Neural cell (in vitro differentiated cells): ENCODE results near the gene SDF4. TPM values are rescaled to one million over a fixed set of nuclear protein-coding genes. Genes with fewer than 3 reads are reported as not detected.

ENCODE experiments used
- H2AFZ ChIP-seq: fragments of 200-600, 300-800 bp; sonication (generic), shearing (Covaris generic); 2 replicates; pipeline ENCODE4 v1.6.0; 2014; ENCODE audit warnings: low read depth, mild to moderate bottlenecking, antibody characterized with exemption, low read length, moderate library complexity
- H3F3A ChIP-seq: fragments of 200-600 bp; shearing (Covaris generic); 2 replicates; pipeline ENCODE4 v1.6.1; 2016; ENCODE audit warnings: mild to moderate bottlenecking, moderate library complexity, mixed read lengths, antibody characterized with exemption, low read length; ENCODE audit not compliant: insufficient read depth, poor library complexity, severe bottlenecking
- H3K27ac ChIP-seq: fragments of 200-600, 300-800 bp; sonication (generic), shearing (Covaris generic); 2 replicates; pipeline ENCODE4 v1.5.1; 2014; ENCODE audit warnings: mild to moderate bottlenecking, low read length, moderate library complexity
- H3K27me3 ChIP-seq: fragments of 300-800, 200-600 bp; sonication (generic), shearing (Covaris generic); 2 replicates; pipeline ENCODE4 v1.6.0; 2014; ENCODE audit warnings: mild to moderate bottlenecking, low read depth, low read length, moderate library complexity; ENCODE audit not compliant: insufficient read depth
- H3K36me3 ChIP-seq: fragments of 300-800, 200-600 bp; sonication (generic), shearing (Covaris generic); 2 replicates; pipeline ENCODE4 v1.5.1; 2014; ENCODE audit warnings: mild to moderate bottlenecking, antibody characterized with exemption, low read length, moderate library complexity; ENCODE audit not compliant: insufficient read depth
- H3K4me2 ChIP-seq: fragments of 300-800, 200-600 bp; sonication (generic), shearing (Covaris generic); 2 replicates; pipeline ENCODE4 v1.6.0; 2014; ENCODE audit warnings: mild to moderate bottlenecking, low read length
- H3K4me3 ChIP-seq: fragments of 300-800, 200-600 bp; sonication (generic), shearing (Covaris generic); 2 replicates; pipeline ENCODE4 v1.5.1; 2014; ENCODE audit warnings: mild to moderate bottlenecking, low read length, moderate library complexity
- H3K79me2 ChIP-seq: fragments of 200-600 bp; shearing (Covaris generic); replicated peaks from 2 replicates; pipeline ENCODE4 v1.6.0; 2014; ENCODE audit warnings: mild to moderate bottlenecking, low read length, moderate library complexity; ENCODE audit not compliant: insufficient read depth
- H3K9ac ChIP-seq: fragments of 300-800, 200-600 bp; sonication (generic), shearing (Covaris generic); 2 replicates; pipeline ENCODE4 v1.6.1; 2016; ENCODE audit warnings: mild to moderate bottlenecking, low read length, mixed read lengths
- H3K9me2 ChIP-seq: fragments of 200-600 bp; shearing (Covaris generic); 2 replicates; pipeline ENCODE4 v1.6.1; 2016; ENCODE audit warnings: mild to moderate bottlenecking, low read length, mixed read lengths; ENCODE audit not compliant: insufficient read depth
- H3K9me3 ChIP-seq: fragments of 200-600, 300-800 bp; sonication (generic), shearing (Covaris generic); 2 replicates; pipeline ENCODE4 v1.6.1; 2016; ENCODE audit warnings: mild to moderate bottlenecking, mixed run types, low read length, moderate library complexity, mixed read lengths
- H4K20me1 ChIP-seq: fragments of 200-600 bp; shearing (Covaris generic); 2 replicates; pipeline ENCODE4 v1.6.1; 2016; ENCODE audit warnings: mild to moderate bottlenecking, mixed run types; ENCODE audit not compliant: insufficient read depth
- EP300 ChIP-seq: fragments of 450-650 bp; conservative IDR thresholded peaks from 2 replicates; pipeline ENCODE4 v1.6.1; 2014; ENCODE audit warnings: antibody characterized with exemption, mild to moderate bottlenecking, moderate library complexity; ENCODE audit not compliant: poor library complexity, severe bottlenecking
- EZH2 ChIP-seq: fragments of 200-600, 300-800 bp; shearing (Covaris generic), sonication (generic); IDR thresholded peaks from 2 replicates; pipeline ENCODE4 v1.6.1; 2014; ENCODE audit warnings: antibody characterized with exemption, low read length, borderline replicate concordance, mild to moderate bottlenecking; ENCODE audit not compliant: insufficient read depth, poor library complexity, severe bottlenecking
- MXI1 ChIP-seq: fragments of 450-650 bp; conservative IDR thresholded peaks from 2 replicates; pipeline ENCODE4 v1.6.1; 2014; ENCODE audit warnings: antibody characterized with exemption, mild to moderate bottlenecking; ENCODE audit not compliant: poor library complexity, severe bottlenecking
- POLR2AphosphoS5 ChIP-seq: IDR thresholded peaks from 2 replicates; pipeline ENCODE4 v1.6.1; 2012
- RAD21 ChIP-seq: fragments of 450-650 bp; conservative IDR thresholded peaks from 2 replicates; pipeline ENCODE4 v1.6.1; 2014; ENCODE audit warnings: antibody characterized with exemption, mild to moderate bottlenecking, moderate library complexity
- SMC3 ChIP-seq: fragments of 450-650 bp; conservative IDR thresholded peaks from 2 replicates; pipeline ENCODE4 v1.6.1; 2014; ENCODE audit warnings: antibody characterized with exemption, mild to moderate bottlenecking, moderate library complexity; ENCODE audit not compliant: poor library complexity
- TAF1 ChIP-seq: IDR thresholded peaks from 2 replicates; pipeline ENCODE4 v1.6.1; 2012; ENCODE audit warnings: low read depth
- polyA plus RNA-seq: library from polyadenylated mRNA; depleted of rRNA; stranded (reverse); fragments of >200 nt; gene quantifications from 2 replicates; pipeline ENCODE4 v1.2.3, GENCODE V29; 2014
- TF ChIP-seq, protein P1 (sequence below): fragments of 450-650 bp; IDR thresholded peaks from 2 replicates; pipeline ENCODE4 v1.5.1; 2014; ENCODE audit warnings: antibody characterized with exemption, mild to moderate bottlenecking, moderate library complexity; ENCODE audit not compliant: poor library complexity, severe bottlenecking
- TF ChIP-seq, protein P2 (sequence below): IDR thresholded peaks from 2 replicates; pipeline ENCODE4 v1.6.1; 2012; ENCODE audit warnings: borderline replicate concordance

The SDF4 gene
- polyA plus RNA-seq, 1 donor from 2014 or later: 91.2 TPM

DNA sequence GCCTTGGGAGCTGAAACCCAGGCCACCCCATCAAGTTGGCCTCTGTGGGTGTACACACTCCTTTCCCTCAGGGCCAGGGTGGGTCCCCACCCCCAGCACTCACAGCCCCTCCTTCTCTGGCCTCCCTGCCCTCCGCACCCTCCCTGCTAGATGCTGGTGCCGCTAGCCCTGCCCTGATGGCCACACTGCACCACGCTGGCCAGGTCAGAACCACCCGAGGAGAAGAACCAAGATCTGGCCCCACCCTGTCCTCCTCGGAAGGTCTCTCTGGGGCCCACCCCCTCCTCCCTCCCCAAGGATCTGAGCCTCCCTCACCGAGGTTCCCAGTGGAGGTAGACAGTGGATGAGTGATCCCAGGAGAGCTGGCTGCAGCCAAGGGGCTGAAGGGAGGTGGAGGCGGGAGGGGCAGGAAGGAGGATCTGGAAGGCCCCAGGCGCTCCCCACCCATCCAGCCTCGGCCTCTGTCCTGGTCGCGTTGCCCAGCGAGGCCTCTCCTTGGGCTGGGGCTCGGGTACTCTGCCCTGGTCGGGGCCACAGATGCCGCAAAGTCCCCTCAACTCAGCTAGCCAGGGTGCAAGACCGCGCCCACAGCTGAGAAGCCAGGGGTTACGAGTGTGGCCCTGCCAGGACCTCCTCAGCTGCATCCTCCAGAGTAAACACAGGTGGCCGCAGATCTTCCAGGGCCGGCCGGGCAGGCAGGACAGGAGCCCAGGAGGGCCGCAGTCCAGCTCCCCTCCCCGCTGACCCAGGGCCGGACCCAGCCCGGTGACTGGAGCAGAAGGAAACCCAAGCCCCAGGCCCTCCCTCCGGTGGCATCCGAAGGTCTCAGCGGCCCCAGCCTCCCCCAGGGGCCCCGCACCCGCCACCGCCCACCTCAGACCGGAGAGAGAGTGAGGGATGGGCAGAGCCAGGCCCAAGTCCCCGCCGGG, 5.4 kb upstream of the SDF4 start:
- Histone ChIP-seq H3K27me3 (no peaks in the 10 kb centered on the region), H3K4me2 (no peak overlapping the region), H3F3A (no peaks in the 10 kb centered on the region), H3K36me3 (no peaks in the 10 kb centered on the region), H3K27ac (no peak overlapping the region), H3K4me3 (no peak overlapping the region), H3K9me2 (no peaks in the 10 kb centered on the region), H4K20me1 (no peaks in the 10 kb centered on the region), H3K79me2 (peaks cover 3% of the 10 kb centered on the region), H2AFZ (no peak overlapping the region), H3K9ac (no peak overlapping the region), H3K9me3 (no peaks in the 10 kb centered on the region)
- no peak for TF ChIP-seq EZH2
- no peak for TF ChIP-seq RAD21
- TF ChIP-seq, protein P1, sequence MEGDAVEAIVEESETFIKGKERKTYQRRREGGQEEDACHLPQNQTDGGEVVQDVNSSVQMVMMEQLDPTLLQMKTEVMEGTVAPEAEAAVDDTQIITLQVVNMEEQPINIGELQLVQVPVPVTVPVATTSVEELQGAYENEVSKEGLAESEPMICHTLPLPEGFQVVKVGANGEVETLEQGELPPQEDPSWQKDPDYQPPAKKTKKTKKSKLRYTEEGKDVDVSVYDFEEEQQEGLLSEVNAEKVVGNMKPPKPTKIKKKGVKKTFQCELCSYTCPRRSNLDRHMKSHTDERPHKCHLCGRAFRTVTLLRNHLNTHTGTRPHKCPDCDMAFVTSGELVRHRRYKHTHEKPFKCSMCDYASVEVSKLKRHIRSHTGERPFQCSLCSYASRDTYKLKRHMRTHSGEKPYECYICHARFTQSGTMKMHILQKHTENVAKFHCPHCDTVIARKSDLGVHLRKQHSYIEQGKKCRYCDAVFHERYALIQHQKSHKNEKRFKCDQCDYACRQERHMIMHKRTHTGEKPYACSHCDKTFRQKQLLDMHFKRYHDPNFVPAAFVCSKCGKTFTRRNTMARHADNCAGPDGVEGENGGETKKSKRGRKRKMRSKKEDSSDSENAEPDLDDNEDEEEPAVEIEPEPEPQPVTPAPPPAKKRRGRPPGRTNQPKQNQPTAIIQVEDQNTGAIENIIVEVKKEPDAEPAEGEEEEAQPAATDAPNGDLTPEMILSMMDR: no peak
- no peak for TF ChIP-seq TAF1
- TF ChIP-seq MXI1: no peak
- no peak for TF ChIP-seq POLR2AphosphoS5
- no peak for TF ChIP-seq SMC3
- TF ChIP-seq, protein P2, sequence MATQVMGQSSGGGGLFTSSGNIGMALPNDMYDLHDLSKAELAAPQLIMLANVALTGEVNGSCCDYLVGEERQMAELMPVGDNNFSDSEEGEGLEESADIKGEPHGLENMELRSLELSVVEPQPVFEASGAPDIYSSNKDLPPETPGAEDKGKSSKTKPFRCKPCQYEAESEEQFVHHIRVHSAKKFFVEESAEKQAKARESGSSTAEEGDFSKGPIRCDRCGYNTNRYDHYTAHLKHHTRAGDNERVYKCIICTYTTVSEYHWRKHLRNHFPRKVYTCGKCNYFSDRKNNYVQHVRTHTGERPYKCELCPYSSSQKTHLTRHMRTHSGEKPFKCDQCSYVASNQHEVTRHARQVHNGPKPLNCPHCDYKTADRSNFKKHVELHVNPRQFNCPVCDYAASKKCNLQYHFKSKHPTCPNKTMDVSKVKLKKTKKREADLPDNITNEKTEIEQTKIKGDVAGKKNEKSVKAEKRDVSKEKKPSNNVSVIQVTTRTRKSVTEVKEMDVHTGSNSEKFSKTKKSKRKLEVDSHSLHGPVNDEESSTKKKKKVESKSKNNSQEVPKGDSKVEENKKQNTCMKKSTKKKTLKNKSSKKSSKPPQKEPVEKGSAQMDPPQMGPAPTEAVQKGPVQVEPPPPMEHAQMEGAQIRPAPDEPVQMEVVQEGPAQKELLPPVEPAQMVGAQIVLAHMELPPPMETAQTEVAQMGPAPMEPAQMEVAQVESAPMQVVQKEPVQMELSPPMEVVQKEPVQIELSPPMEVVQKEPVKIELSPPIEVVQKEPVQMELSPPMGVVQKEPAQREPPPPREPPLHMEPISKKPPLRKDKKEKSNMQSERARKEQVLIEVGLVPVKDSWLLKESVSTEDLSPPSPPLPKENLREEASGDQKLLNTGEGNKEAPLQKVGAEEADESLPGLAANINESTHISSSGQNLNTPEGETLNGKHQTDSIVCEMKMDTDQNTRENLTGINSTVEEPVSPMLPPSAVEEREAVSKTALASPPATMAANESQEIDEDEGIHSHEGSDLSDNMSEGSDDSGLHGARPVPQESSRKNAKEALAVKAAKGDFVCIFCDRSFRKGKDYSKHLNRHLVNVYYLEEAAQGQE: no peak
- no peak for TF ChIP-seq EP300

DNA sequence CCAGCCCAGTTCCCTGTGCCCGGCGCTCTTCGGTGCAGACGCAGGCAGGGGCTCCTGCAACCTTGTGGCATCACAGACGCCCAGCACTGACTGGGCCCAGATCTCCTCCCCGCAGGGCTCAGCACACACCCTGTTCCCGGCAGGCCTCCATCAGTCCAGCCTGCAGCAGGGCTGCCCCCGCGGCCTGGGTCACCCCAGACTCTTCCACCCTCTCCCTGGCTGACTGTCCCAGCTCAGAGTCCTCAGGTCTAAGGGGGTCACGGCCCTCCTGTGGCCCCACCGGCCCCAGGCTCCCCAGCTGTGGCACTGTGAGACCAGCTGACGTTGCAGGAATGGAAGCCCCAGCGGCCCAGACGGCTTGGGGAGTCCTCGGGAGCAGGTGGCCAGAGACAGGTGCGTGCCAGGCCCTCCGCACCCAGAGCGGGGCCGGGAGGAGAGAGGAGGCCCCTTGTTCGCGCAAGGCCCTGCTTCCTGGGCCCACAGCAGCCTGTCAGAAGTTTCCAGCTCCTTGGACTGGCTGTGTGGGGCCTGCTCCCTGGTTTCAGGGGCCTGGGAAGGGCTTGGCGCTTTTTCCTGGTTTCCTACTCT, 4.5 kb upstream of the SDF4 start:
- Histone ChIP-seq H4K20me1 (no peaks in the 10 kb centered on the region), H3K4me2 (no peak overlapping the region), H3K27me3 (no peaks in the 10 kb centered on the region), H3K4me3 (no peak overlapping the region), H2AFZ (no peak overlapping the region), H3K36me3 (no peaks in the 10 kb centered on the region), H3K27ac (no peak overlapping the region), H3K9ac (no peak overlapping the region), H3K79me2 (peaks cover 3% of the 10 kb centered on the region), H3K9me3 (no peaks in the 10 kb centered on the region), H3K9me2 (no peaks in the 10 kb centered on the region), H3F3A (no peaks in the 10 kb centered on the region)
- TF ChIP-seq EZH2 (no peak), EP300 (no peak), MXI1 (no peak), POLR2AphosphoS5 (no peak), SMC3 (no peak), RAD21 (no peak)
